BE2C (cell line): ENCODE measurements around the gene PIGZ.

ENCODE experiments used
- DNase-seq: peaks from one replicate; pipeline ENCODE4 v3.0.0-alpha.2; 2020
- H3K27me3 ChIP-seq: fragments of 250-450 bp; sonication (Bioruptor Pico); 2 replicates; pipeline ENCODE4 v1.5.1; 2020; ENCODE audit warnings: mild to moderate bottlenecking
- H3K36me3 ChIP-seq: fragments of 250-450 bp; sonication (Bioruptor Pico); 2 replicates; pipeline ENCODE4 v1.5.1; 2020; ENCODE audit warnings: mild to moderate bottlenecking
- H3K4me1 ChIP-seq: fragments of 250-450 bp; sonication (Bioruptor Pico); 2 replicates; pipeline ENCODE4 v1.5.1; 2020
- H3K4me3 ChIP-seq: 2 replicates; pipeline ENCODE4 v1.5.1; 2011; ENCODE audit warnings: low read depth, low read length
- H3K9me3 ChIP-seq: fragments of 250-450 bp; sonication (Bioruptor Pico); 2 replicates; pipeline ENCODE4 v1.5.1; 2020
- TF ChIP-seq, protein P1 (sequence below): IDR thresholded peaks from 2 replicates; pipeline ENCODE4 v1.5.1; 2012; ENCODE audit warnings: mild to moderate bottlenecking, low read depth, low read length

PIGZ gene

DNA sequence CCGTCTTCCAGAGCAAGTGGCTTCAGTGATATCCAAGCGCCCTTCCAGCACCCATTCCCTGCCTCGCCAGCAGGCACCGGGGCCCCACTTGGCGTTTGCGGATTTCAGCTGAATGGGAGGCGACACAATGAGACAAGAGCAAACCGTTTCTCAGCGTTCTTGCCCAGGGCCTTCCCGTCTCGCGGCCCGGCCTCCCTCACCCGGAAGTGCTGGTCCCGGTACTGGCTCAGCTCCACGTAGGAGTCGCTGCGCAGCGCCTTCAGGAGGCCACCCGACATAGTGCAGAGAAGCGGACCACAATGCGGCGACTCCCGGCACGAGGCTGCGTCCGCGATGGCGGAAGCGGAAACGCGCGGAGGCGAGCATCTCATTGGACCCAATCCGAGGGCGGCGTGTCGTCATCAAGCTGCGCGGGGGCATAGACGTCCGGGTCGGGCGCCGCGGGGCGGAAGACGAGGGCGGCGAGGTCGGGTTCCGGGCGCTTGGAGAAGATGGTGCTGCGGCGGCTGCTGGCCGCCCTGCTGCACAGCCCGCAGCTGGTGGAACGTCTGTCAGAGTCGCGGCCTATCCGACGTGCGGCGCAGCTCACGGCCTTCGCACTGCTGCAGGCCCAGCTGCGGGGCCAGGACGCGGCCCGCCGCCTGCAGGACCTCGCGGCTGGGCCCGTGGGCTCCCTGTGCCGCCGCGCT, 26.3 kb downstream of the PIGZ start, which contains the start of gene NCBP2:
Gene NCBP2, minus strand, starts transcription at position 303 of the 689 bp plus-strand sequence. Its CDS starts 25 bp downstream, at position 278.
- Histone ChIP-seq H3K36me3 (peaks cover 29% of the 10 kb centered on the region), H3K27me3 (no peaks in the 10 kb centered on the region), H3K4me1 (no peaks in the 10 kb centered on the region), H3K9me3 (no peaks in the 10 kb centered on the region), H3K4me3 (peak within 1 kb of the TSS; percentile 98)
- TF ChIP-seq, protein P1, sequence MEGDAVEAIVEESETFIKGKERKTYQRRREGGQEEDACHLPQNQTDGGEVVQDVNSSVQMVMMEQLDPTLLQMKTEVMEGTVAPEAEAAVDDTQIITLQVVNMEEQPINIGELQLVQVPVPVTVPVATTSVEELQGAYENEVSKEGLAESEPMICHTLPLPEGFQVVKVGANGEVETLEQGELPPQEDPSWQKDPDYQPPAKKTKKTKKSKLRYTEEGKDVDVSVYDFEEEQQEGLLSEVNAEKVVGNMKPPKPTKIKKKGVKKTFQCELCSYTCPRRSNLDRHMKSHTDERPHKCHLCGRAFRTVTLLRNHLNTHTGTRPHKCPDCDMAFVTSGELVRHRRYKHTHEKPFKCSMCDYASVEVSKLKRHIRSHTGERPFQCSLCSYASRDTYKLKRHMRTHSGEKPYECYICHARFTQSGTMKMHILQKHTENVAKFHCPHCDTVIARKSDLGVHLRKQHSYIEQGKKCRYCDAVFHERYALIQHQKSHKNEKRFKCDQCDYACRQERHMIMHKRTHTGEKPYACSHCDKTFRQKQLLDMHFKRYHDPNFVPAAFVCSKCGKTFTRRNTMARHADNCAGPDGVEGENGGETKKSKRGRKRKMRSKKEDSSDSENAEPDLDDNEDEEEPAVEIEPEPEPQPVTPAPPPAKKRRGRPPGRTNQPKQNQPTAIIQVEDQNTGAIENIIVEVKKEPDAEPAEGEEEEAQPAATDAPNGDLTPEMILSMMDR, result peak; percentile 64
- DNase-seq, result peak; percentile 99

DNA sequence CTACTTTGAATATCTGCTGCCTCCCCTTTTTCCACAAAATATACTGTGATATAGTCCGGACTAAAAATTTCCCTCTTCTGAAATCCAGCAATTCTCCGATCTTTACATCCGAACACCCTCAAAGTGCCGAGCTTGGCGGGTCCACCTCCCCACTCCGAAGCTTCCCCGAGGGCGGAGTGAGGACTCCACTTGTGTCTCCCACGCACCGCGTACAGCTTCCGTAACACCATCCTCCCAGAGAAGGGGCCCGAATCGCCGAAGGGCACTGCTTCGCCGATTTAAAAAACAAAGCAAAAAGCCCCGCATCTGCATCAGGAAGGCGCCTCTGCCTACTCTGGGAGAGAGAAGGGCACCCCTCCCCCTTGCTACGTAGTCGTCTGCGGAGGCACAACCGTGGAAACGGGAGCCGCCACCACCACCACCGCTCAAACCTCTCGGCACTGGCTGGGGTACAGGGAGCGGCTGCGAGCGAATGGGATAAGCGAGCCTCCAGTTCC, 26.9 kb downstream of the PIGZ start:
- peak; percentile 51 for DNase-seq

DNA sequence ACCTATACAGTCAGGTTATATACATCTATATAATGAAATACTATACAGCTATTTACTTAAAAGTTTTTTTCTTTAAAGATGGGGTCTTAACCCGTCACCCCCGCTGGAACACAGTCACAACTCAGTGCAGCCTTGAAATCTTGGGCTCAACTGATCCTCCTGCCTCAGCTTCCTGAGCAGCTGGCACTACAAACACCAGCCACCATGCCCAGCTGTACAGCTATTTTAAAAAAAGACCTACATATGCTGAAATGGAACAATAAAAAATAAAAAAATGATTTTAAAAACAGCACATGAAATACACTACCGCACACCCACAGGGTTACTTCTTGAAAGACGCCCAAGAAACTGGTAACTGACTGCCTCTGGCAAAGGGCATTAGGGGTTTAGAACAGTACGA, 30.1 kb downstream of the PIGZ start:
- TF ChIP-seq, protein P1, result no peak
- no peak overlapping the region for H3K4me3 ChIP-seq
- H3K4me1 ChIP-seq, result no peaks in the 10 kb centered on the region
- H3K36me3 ChIP-seq, result peaks cover 67% of the 10 kb centered on the region
- no peak for DNase-seq
- no peaks in the 10 kb centered on the region for H3K27me3 ChIP-seq
- no peaks in the 10 kb centered on the region for H3K9me3 ChIP-seq

More for the DNA sequence above, 26.9 kb downstream of the PIGZ start:
- H3K4me1 ChIP-seq, result no peaks in the 10 kb centered on the region
- H3K4me3 ChIP-seq, result peak overlapping the region; percentile 98
- TF ChIP-seq, protein P1, result no peak
- H3K27me3 ChIP-seq, result no peaks in the 10 kb centered on the region
- no peaks in the 10 kb centered on the region for H3K9me3 ChIP-seq
- H3K36me3 ChIP-seq, result peaks cover 35% of the 10 kb centered on the region

DNA sequence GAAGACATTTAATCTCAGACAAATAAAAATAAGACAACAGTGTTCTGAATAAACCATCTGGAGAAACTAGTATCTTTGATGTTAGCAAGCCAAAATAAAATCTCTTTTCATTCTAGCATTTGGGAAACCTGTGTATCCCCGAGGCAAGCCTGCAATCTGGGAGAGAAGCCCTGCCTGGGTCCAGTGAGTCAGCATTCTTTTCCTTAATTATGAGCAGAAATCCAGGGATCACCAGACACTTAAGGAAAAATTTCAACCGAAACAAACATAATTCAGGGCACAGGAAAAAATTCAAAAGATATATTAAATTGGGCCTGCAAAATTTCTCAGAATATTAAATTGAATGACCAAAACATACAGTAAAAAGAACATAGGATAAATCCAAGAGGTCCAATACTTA, 30.5 kb downstream of the PIGZ start:
- Histone ChIP-seq H3K36me3 (peaks cover 67% of the 10 kb centered on the region), H3K4me3 (no peak overlapping the region), H3K4me1 (no peaks in the 10 kb centered on the region), H3K9me3 (no peaks in the 10 kb centered on the region), H3K27me3 (no peaks in the 10 kb centered on the region)
- no peak for DNase-seq
- TF ChIP-seq, protein P1, result no peak

DNA sequence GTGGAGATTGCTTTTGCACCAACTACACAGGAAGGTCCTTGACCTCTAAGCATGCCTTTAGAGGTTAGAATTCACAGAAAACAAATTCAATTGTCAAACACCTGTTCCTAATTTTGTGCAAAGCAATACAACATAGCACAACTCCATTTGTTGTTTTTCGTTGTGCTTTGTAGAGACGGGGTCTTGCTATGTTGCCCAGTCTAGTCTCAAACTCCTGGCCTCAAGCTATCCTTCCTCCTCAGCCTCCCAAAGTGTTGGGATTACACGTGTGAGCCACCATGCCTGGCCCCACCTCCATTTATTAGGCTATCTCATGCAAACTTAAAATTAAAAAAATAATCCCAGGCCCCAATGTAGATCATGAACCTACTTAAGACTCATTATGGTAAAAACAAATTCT, 32.3 kb downstream of the PIGZ start:
- Histone ChIP-seq H3K27me3 (no peaks in the 10 kb centered on the region), H3K9me3 (no peaks in the 10 kb centered on the region), H3K4me1 (no peaks in the 10 kb centered on the region), H3K36me3 (peaks cover 78% of the 10 kb centered on the region), H3K4me3 (no peak overlapping the region)
- TF ChIP-seq, protein P1, result no peak
- DNase-seq, result no peak

DNA sequence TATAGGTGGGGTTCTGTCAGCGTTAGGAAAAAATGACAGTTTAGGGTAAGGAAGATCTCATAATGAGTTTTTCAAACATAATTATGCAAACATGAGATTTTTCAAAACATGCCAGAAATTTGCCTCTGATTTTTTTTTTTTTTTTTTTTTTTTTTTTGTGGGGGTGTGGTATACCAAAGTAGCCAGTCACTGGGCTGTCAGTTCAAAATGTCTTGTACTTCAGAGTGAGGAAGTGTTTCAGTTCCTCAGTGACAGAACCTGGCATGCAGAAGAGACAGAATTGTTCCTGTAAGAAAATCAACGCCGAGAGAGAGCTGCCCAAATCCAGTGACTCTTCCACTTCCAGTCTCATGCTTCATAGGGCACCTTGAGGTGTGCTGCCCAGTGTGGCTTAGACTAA, 36.0 kb downstream of the PIGZ start:
- TF ChIP-seq, protein P1, result no peak
- DNase-seq, result no peak
- H3K4me3 ChIP-seq, result no peak overlapping the region
- H3K27me3 ChIP-seq, result no peaks in the 10 kb centered on the region
- H3K9me3 ChIP-seq, result no peaks in the 10 kb centered on the region
- peaks cover 78% of the 10 kb centered on the region for H3K36me3 ChIP-seq
- no peaks in the 10 kb centered on the region for H3K4me1 ChIP-seq
